ENCODE measurements around the gene SYNE2.
"Not testable (repeated sequence)": the region's sequence is repeated elsewhere in the genome, so short reads cannot be mapped to it uniquely, and the experiment has no call there.

SYNE2 gene

DNA sequence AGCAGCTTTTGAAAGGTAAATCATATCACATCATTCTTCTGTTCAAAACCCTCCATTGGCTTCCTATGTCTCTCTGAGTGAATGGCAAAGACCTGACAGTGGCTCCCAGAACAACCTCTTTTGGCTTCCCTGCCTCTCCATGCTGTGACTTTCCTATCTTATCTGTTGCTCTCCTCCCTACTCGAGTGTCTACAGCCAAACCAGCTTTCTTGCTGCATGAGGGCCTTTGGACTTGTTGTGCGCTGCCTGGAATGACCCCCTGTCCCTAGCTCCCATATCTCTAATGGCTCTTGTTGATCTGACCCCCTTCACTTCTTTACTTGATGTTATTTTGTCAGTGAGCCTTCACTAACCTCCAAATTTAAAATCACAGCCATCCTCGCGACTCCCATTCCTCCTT lies 2.5 kb downstream of the SYNE2 start:
- peaks cover 91% of the 10 kb centered on the region for H3K27me3 ChIP-seq
- H3K9me3 ChIP-seq: no peaks in the 10 kb centered on the region
- TF ChIP-seq, protein P1, sequence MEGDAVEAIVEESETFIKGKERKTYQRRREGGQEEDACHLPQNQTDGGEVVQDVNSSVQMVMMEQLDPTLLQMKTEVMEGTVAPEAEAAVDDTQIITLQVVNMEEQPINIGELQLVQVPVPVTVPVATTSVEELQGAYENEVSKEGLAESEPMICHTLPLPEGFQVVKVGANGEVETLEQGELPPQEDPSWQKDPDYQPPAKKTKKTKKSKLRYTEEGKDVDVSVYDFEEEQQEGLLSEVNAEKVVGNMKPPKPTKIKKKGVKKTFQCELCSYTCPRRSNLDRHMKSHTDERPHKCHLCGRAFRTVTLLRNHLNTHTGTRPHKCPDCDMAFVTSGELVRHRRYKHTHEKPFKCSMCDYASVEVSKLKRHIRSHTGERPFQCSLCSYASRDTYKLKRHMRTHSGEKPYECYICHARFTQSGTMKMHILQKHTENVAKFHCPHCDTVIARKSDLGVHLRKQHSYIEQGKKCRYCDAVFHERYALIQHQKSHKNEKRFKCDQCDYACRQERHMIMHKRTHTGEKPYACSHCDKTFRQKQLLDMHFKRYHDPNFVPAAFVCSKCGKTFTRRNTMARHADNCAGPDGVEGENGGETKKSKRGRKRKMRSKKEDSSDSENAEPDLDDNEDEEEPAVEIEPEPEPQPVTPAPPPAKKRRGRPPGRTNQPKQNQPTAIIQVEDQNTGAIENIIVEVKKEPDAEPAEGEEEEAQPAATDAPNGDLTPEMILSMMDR (IDR thresholded peaks at IDR 0.05): no peak
- H3K27ac ChIP-seq: no peak overlapping the region
- H3K4me1 ChIP-seq (ENCODE audit: control insufficient read depth in 1 of 2, insufficient read depth in 1 of 2, low read depth in 1 of 2, low read length in 1 of 2): peaks cover 5 to 17% of the 10 kb centered on the region in 2 experiments
- peaks cover 8% of the 10 kb centered on the region for H3K36me3 ChIP-seq
- no peak overlapping the region for H3K4me3 ChIP-seq (ENCODE audit: low read depth in 1 of 2, low read length in 1 of 2)

DNA sequence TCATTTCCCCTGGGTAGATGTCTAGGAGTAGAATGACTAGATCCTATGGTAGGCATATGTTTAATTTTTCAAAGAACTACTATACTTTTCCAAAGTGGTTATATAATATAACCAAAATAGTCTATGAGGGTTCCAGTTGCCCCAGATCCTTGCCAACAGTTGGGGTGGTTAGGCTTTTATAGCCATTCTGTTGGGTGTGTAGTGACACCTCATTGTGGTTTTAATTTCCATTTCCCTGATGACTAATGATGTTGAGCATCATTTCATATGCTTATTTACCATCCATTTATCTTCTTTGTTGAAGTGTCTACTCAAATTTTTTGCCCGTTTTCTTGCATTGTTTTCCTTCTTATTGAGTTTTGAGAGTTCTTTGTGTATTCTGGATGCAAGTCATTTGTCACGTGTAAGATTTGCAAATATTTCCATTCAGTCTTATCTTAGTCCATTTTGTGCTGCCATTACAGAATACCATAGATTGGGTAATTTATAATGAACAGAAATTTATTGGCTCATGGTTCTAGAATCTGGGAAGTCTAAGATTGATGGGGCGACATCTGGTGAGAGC lies 4.7 kb downstream of the SYNE2 start:
- Histone ChIP-seq H3K27me3 (peaks cover 69% of the 10 kb centered on the region), H3K4me1 (ENCODE audit: control insufficient read depth in 1 of 2, insufficient read depth in 1 of 2, low read depth in 1 of 2, low read length in 1 of 2) (peaks cover 2 to 12% of the 10 kb centered on the region in 2 experiments)
- TF ChIP-seq, protein P1 (IDR thresholded peaks at IDR 0.05): no peak

DNA sequence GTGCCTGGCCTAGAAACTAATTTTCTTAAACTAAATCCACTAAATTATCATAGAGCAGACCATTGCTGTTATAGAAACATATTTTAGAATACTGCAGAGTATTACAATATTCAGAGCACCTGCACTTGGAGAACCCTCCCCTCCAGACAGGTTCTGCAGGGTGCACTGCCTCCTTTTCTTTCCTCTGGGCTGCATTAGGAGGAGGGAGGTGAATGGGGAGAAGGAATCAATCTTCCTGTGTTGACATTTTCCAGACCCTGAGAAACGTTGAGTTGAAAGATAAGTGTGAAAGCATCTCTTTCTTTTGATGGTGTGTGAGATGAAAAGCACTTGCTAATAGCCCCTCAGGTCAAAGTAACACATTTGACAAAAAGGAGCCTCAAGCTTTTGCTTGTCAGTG lies 7.3 kb downstream of the SYNE2 start:
- peaks cover 49% of the 10 kb centered on the region for H3K27me3 ChIP-seq
- TF ChIP-seq, protein P1 (IDR thresholded peaks at IDR 0.05): no peak
- no peak overlapping the region for H3K27ac ChIP-seq

More for the DNA sequence above, 4.7 kb downstream of the SYNE2 start:
- no peak overlapping the region for H3K4me3 ChIP-seq (ENCODE audit: low read depth in 1 of 2, low read length in 1 of 2)
- H3K9me3 ChIP-seq: no peaks in the 10 kb centered on the region
- H3K27ac ChIP-seq: no peak overlapping the region
- H3K36me3 ChIP-seq: peaks cover 7% of the 10 kb centered on the region

DNA sequence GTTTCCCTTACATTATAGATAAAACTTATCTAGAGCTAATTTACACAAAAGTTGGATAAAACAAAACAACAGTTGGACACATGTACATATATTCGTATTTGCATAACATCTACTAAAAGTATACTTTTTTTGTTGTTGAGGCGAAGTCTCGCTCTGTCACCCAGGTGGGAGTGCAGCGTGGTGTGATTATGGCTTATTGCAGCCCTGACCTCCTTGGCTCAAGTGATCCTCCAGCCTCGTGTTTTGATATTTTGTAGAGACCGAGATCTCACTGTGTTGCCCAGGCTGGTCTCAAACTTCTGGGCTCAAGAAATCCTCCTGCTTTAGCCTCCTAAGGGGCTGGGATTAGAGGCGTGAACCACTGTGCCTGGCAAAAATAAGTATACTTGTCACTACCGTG lies 9.4 kb downstream of the SYNE2 start:
- no peak overlapping the region for H3K27ac ChIP-seq
- no peak overlapping the region for H3K4me3 ChIP-seq (ENCODE audit: low read depth in 1 of 2, low read length in 1 of 2)
- H3K4me1 ChIP-seq (ENCODE audit: control insufficient read depth in 1 of 2, insufficient read depth in 1 of 2, low read depth in 1 of 2, low read length in 1 of 2): peaks cover 4 to 6% of the 10 kb centered on the region in 2 experiments
- TF ChIP-seq, protein P1 (IDR thresholded peaks at IDR 0.05): no peak
- H3K36me3 ChIP-seq: no peaks in the 10 kb centered on the region
- H3K27me3 ChIP-seq: peaks cover 29% of the 10 kb centered on the region
- no peaks in the 10 kb centered on the region for H3K9me3 ChIP-seq

More for the DNA sequence above, 7.3 kb downstream of the SYNE2 start:
- Histone ChIP-seq H3K4me1 (ENCODE audit: control insufficient read depth in 1 of 2, insufficient read depth in 1 of 2, low read depth in 1 of 2, low read length in 1 of 2) (peaks cover 4 to 6% of the 10 kb centered on the region in 2 experiments), H3K36me3 (peaks cover 5% of the 10 kb centered on the region), H3K9me3 (no peaks in the 10 kb centered on the region), H3K4me3 (ENCODE audit: low read depth in 1 of 2, low read length in 1 of 2) (no peak overlapping the region)

DNA sequence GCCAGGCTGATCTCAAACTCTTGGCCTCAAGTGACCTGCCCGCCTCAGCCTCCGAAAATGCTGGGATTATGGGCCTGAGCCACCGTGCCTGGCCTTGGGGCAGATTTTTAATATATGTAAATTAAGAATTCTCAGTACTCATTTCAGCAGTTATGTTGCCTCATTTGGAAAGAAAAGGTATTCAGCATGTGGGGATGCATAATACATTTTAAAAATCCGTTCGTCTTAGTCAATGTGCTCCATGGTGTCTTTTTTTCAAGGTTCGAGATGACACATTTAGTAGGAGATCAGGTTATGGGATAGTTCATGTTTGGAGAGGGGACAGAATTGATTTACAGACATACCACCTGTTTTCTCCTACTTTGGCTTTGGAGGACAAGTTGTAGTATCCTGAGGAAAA lies 10.2 kb downstream of the SYNE2 start:
- Histone ChIP-seq H3K4me3 (ENCODE audit: low read depth in 1 of 2, low read length in 1 of 2) (no peak overlapping the region), H3K27ac (no peak overlapping the region), H3K9me3 (no peaks in the 10 kb centered on the region), H3K36me3 (no peaks in the 10 kb centered on the region), H3K27me3 (peaks cover 25% of the 10 kb centered on the region), H3K4me1 (ENCODE audit: control insufficient read depth in 1 of 2, insufficient read depth in 1 of 2, low read depth in 1 of 2, low read length in 1 of 2) (peaks cover 4 to 6% of the 10 kb centered on the region in 2 experiments)
- TF ChIP-seq, protein P1 (IDR thresholded peaks at IDR 0.05): no peak

DNA sequence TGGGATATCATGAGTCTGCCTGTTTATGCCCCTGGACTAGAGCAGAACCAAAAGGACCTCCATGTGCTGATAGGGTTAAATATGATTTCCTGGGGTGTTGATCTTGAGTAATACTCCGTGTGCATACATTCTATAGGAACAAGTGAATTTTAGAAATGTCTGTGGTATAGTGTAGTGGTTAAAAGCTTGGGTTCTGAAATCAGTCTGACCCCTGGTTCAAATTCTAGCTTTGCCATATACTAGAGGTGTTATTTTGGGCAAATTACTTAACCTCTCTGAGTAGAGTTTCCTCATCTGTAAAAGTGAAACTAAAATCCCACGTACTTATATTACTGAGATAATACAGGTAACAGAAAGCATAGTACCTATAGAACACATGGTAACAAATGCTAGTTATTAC lies 12.0 kb downstream of the SYNE2 start:
- H3K9me3 ChIP-seq; H3K36me3 ChIP-seq; H3K4me3 ChIP-seq (ENCODE audit: low read depth in 1 of 2, low read length in 1 of 2); H3K4me1 ChIP-seq (ENCODE audit: control insufficient read depth in 1 of 2, insufficient read depth in 1 of 2, low read depth in 1 of 2, low read length in 1 of 2): not testable (repeated sequence)
- H3K27ac ChIP-seq: peak overlapping the region; percentile 34
- H3K27me3 ChIP-seq: peaks cover 11% of the 10 kb centered on the region
